A673 (cell line): ENCODE data around the gene TGFBR3L. TPM values are rescaled to one million over a fixed set of nuclear protein-coding genes. Genes with fewer than 3 reads are reported as not detected.

ENCODE experiments used
- BruUV-seq: library from RNA; stranded (reverse); fragments of 400-500 nt; replicated peaks from 2 replicates; lab custom pipeline; 2021; lab: Mats Ljungman, UMichigan
- CTCF ChIA-PET: fragments of 300-600 bp; sonication (Branson Sonifier 250); formaldehyde crosslinking; loops from one replicate; lab custom pipeline; 2022; ENCODE audit warnings: antibody characterized with exemption; lab: Charles Lee
- POLR2A ChIA-PET: fragments of 300-600 bp; sonication (Branson Sonifier 250); formaldehyde crosslinking; loops from one replicate; lab custom pipeline; 2022; ENCODE audit warnings: antibody characterized with exemption; ENCODE audit not compliant: low non-redundant PET; lab: Charles Lee
- DNase-seq: peaks from one replicate; pipeline ENCODE4 v3.0.0-alpha.2; 2015; ENCODE audit warnings: low spot score
- H3K27ac ChIP-seq: fragments of 200-600 bp; sonication (generic); 2 replicates; pipeline ENCODE4 v1.5.1; 2016; ENCODE audit warnings: mixed run types, low read depth, mild to moderate bottlenecking, mixed read lengths, antibody characterized with exemption, low read length; ENCODE audit not compliant: poor library complexity, severe bottlenecking
- H3K27me3 ChIP-seq: fragments of 200-600 bp; sonication (generic); replicated peaks from 2 replicates; pipeline ENCODE4 v1.6.1; 2017; ENCODE audit warnings: mixed run types, low read depth, mild to moderate bottlenecking, mixed read lengths, antibody characterized with exemption, low read length; ENCODE audit not compliant: insufficient read depth, poor library complexity
- H3K36me3 ChIP-seq: fragments of 200-600 bp; sonication (generic); 2 replicates; pipeline ENCODE4 v1.6.1; 2016; ENCODE audit warnings: mixed run types, mild to moderate bottlenecking, mixed read lengths, antibody characterized with exemption, low read length; ENCODE audit not compliant: insufficient read depth, poor library complexity, severe bottlenecking
- H3K4me1 ChIP-seq: fragments of 200-600 bp; sonication (generic); 2 replicates; pipeline ENCODE4 v1.6.1; 2017; ENCODE audit warnings: mixed run types, mild to moderate bottlenecking, mixed read lengths, antibody characterized with exemption, low read length; ENCODE audit not compliant: insufficient read depth, poor library complexity, severe bottlenecking
- H3K4me3 ChIP-seq: fragments of 200-600 bp; sonication (generic); 2 replicates; pipeline ENCODE4 v1.5.1; 2016; ENCODE audit warnings: low read depth, mixed run types, mild to moderate bottlenecking, mixed read lengths, low read length; ENCODE audit not compliant: poor library complexity, severe bottlenecking
- H3K9me3 ChIP-seq: fragments of 200-600 bp; sonication (generic); 2 replicates; pipeline ENCODE4 v1.6.1; 2016; ENCODE audit warnings: mixed run types, low read depth, mild to moderate bottlenecking, mixed read lengths, antibody characterized with exemption, low read length; ENCODE audit not compliant: poor library complexity, severe bottlenecking
- CTCF ChIP-seq: fragments of 300-800, 200-600 bp; sonication (generic); conservative IDR thresholded peaks from 2 replicates; pipeline ENCODE4 v1.5.1; 2017; ENCODE audit warnings: low read depth, mild to moderate bottlenecking, antibody characterized with exemption, low read length, moderate library complexity, mixed read lengths
- EZH2 ChIP-seq: fragments of 200-600 bp; sonication (generic); IDR thresholded peaks from 2 replicates; pipeline ENCODE4 v1.6.1; 2017; ENCODE audit warnings: borderline replicate concordance, low read depth, mild to moderate bottlenecking, mixed read lengths, antibody characterized with exemption, low read length; ENCODE audit not compliant: poor library complexity, severe bottlenecking
- intact Hi-C: fragments of 100-400 bp; cut with micrococcal nuclease; formaldehyde crosslinking; loops from one replicate; pipeline ENCODE4 v1.10.0; 2022; ENCODE audit not compliant: unreplicated experiment
- total RNA-seq: library from RNA; stranded (reverse); gene quantifications from 2 replicates; pipeline ENCODE4 v1.2.3, GENCODE V29; 2021

TGFBR3L gene
- total RNA-seq, 1 experiment from 2014 or later, result 1.6 TPM

DNA sequence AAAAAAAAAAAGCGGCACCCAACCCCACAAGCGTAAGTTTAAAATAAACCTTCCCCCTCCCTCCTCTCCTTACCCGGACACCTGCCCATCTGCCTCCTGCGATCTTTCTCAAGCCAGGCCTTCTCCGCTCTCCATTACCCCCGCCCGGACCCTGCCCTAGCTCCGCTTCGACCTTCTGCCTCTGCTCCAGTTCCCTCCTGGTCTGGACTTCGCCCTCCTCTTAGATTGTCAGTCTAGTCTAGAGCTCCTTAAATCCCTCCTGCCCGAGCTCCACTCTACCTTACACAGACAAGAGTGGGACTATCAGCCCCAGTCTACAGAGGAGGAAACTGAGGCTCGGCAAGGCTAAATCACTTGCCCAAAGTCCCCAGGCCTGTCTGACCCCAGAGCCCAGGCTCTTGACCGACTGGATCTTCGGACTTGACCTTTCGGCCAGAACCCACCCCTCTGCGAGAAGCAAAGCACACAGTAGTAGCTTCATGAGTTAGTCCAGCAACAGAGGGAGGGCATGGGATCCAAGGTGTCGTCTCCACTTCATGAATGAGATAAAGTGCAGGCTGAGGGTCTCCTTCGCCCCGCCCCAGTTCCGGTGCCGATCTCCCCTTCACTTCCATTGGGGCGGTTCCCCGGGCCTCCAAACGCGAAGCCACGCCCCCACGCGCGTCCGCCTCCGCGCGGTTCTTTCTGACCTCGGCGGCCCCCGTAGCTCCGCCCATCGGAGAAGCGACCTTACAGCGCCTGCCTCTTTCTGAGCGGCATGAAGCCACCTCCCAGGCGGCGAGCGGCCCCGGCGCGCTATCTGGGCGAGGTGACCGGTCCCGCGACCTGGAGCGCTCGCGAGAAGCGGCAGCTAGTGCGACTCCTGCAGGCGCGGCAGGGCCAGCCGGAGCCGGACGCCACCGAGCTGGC, 5.2 kb downstream of the TGFBR3L start, which contains the start of gene SNAPC2:
Gene SNAPC2 (plus strand): TSS at position 729 of the 909 bp plus-strand sequence. CDS start 29 bp downstream, at position 758.
- Histone ChIP-seq H3K4me3 (peak within 1 kb of the TSS; percentile 71), H3K36me3 (peaks cover 15% of the 10 kb centered on the region), H3K4me1 (peaks cover 55% of the 10 kb centered on the region), H3K27me3 (peaks cover 12% of the 10 kb centered on the region), H3K9me3 (no peaks in the 10 kb centered on the region), H3K27ac (peak within 1 kb of the TSS; percentile 72)
- intact Hi-C loops, result loop anchor here (5.0 kb wide), 1 partner anchor 48 kb away; the partner anchor contains the start of gene PRR36
- BruUV-seq, result TSS peak; percentile 30
- ChIA-PET POLR2A (interaction anchor here (0.5 to 0.8 kb wide), 7 partner anchors 23 to 1899 kb away, joined by 4 to 11 read pairs (median 8); partner anchors contain the start of genes FBXL12 and TIMM44), CTCF (interaction anchor here (0.6 to 2.5 kb wide), 8 partner anchors 9 to 660 kb away, joined by 3 to 12 read pairs (median 4); partner anchors contain the start of genes MAP2K7 and TIMM44)
- DNase-seq, result peak; percentile 97
- TF ChIP-seq CTCF (no peak), EZH2 (no peak)

DNA sequence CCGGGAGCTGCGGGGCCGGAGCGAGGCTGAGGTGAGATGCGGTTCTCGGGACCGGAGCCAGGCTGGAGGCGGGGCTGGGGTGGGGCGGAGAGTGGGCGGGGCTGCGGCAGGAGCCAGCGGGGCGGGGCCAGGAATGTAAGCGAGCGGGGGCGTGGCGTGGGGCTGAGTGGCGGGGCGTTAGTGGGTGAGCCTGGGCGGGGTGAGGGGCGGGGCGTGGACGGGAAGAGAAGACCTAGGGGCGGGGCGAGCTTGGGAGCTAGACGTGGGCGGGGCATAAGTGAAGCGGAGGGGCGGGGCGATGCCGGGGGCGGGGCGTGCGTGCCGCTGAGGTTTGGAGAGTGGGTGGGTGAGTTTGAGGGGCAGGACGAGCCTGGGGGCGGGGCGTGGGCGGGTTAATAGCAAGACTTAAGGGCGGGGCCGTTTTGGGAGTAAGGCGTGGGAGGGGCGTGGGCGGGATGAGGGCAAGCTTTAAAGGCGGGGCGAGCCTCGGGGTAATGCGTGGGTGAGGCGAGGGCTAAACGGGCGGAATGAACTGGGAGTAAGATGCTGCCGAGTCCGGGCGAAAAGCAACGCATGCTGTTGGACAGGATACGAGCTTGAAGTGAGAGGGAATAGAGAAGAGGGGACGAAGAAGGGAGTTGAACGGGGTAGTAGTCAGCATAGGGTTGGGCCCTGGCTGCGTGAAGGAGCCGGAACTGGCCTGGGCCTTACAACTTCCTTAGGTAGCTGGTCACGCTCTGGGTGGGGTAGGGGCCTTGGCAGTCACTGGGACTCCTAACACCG, 6.1 kb downstream of the TGFBR3L start:
- peak overlapping the region; percentile 71 for H3K4me3 ChIP-seq
- peaks cover 12% of the 10 kb centered on the region for H3K27me3 ChIP-seq
- TF ChIP-seq CTCF (no peak), EZH2 (no peak)
- H3K9me3 ChIP-seq, result no peaks in the 10 kb centered on the region
- H3K27ac ChIP-seq, result peak overlapping the region; percentile 72
- intact Hi-C loops, result loop anchor here (5.0 kb wide), 1 partner anchor 48 kb away; the partner anchor contains the start of gene PRR36
- DNase-seq, result peak; percentile 98
- H3K4me1 ChIP-seq, result peaks cover 57% of the 10 kb centered on the region
- ChIA-PET POLR2A (interaction anchor here (0.5 to 0.8 kb wide), 7 partner anchors 23 to 1898 kb away, joined by 4 to 11 read pairs (median 8); partner anchors contain the start of genes FBXL12 and TIMM44), CTCF (interaction anchor here (0.6 to 2.5 kb wide), 10 partner anchors 8 to 659 kb away, joined by 3 to 12 read pairs (median 4); partner anchors contain the start of genes MAP2K7 and TIMM44)
- BruUV-seq, result no TSS peak
- H3K36me3 ChIP-seq, result peaks cover 15% of the 10 kb centered on the region
